ENCODE measurements around the gene MAGOHB.
"Not testable (repeated sequence)": the region's sequence is repeated elsewhere in the genome, so short reads cannot be mapped to it uniquely, and the experiment has no call there.

MAGOHB gene

DNA sequence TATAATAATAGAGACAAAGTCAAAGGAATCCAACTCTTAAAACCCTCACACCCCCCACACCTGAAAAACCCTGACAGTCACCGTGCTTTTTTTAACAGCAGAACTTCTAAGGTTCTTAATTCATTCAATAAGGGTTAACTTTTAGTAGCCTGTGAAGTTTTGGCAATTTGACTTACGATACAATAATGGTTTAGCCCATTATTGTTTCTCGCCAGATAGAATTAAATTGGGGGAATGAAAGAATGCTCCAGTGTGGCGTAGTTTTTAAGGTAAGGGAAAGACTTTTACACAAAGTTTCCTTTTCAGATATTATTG, 604 bp upstream of the MAGOHB start:
- no peak for TF ChIP-seq CTCF (conservative IDR thresholded peaks at IDR 0.05; ENCODE audit: low read depth, low read length)
- peak overlapping the region; percentile 81 for H3K4me3 ChIP-seq (ENCODE audit: low read length)
- no peak for DNase-seq (ENCODE audit: low read depth)

DNA sequence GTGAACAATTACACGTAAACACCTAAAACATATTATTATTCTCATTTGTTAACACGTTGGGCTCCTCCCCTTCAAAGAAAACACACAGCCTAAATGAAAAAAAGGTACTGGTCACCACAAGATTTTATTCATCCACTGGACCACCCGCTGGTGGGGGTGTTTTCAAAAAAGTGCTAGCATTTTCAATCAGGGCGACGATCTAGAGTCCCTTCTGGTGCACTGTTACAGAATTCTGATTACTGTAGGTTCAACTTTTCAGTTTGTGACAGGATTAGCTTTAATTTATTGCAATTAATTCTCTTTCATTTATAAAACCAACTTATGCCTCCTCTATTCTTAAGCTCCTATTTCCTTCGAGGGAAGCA, 443 bp downstream of the MAGOHB start:
- peak overlapping the region; percentile 81 for H3K4me3 ChIP-seq (ENCODE audit: low read length)
- no peak for DNase-seq (ENCODE audit: low read depth)
- no peak for TF ChIP-seq CTCF (conservative IDR thresholded peaks at IDR 0.05; ENCODE audit: low read depth, low read length)

- H3K4me3 ChIP-seq (ENCODE audit: low read length) = peak overlapping the region; percentile 81
- no peak for TF ChIP-seq CTCF (conservative IDR thresholded peaks at IDR 0.05; ENCODE audit: low read depth, low read length)
- DNase-seq (ENCODE audit: low read depth) = no peak
Measured at GRCh38 chr12:10612110-10612509, 1.3 kb downstream of the MAGOHB start.

DNA sequence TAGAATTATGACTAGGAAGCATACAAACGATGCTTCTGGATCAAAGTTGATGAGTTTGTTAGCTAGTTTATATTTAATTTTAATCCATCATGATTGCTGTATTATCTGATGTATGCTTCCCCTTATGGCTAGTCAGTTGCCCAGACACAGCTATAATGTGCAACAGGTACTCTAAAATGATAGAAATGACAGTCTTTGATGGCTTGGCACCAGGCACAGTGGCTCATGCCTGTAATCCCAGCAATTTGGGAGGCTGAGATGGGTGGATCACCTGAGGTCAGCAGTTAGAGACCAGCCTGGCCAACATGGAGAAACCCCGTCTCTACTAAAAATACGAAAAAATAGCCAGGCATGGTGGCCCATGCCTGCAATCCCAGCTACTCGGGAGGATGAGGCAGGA, 2.2 kb downstream of the MAGOHB start:
- not testable (repeated sequence) for H3K4me3 ChIP-seq (ENCODE audit: low read length); DNase-seq (ENCODE audit: low read depth)

DNA sequence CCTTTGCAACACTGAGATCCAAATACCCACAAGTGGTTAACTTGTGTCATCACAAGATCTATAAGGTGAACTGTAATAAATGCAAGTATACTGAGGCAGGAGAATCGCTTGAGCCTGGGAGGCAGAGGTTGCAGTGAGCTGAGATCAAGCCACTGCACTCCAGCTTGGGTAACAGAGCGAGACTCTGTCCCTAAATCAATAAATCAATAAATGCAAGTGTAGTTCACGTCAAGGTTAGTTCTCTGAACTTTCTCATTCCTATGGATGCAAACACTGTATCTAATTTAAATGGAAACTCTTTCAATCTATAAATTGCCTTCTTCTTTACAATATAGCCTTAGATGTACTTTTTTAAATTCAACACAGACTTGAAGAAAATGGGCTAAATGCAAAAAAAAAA, 3.2 kb downstream of the MAGOHB start:
- no peak for DNase-seq (ENCODE audit: low read depth)
- no peak for TF ChIP-seq CTCF (conservative IDR thresholded peaks at IDR 0.05; ENCODE audit: low read depth, low read length)
- H3K4me3 ChIP-seq (ENCODE audit: low read length) = no peak overlapping the region

DNA sequence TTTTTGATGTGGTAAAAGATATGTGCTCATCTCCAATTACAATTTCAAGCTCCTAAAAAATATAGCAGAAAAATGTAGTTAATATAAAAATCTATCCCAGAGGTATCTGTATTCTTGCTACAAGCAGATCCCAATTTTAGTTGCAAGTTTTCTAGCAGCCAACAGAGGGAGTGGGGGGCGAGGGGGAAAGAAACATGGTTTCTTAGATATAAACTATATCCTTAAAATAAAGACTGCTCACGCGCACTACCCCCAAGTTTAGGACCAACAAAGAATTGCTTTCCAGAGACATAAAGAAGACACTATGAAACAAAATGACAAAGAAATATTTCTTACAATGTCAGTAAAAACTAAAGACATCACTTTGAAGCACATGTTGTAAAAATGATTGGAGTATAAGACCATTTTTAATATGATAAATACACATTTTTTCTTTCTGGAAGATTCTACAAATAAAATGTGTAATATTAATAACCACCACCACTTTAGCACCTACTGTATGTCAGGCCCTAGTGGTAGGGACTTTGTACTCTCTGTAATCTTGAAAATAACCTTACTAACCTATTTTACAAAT, 5.4 kb downstream of the MAGOHB start:
- peak; percentile 42 for TF ChIP-seq CTCF (conservative IDR thresholded peaks at IDR 0.05; ENCODE audit: low read depth, low read length)
- no peak for DNase-seq (ENCODE audit: low read depth)
- no peak overlapping the region for H3K4me3 ChIP-seq (ENCODE audit: low read length)

DNA sequence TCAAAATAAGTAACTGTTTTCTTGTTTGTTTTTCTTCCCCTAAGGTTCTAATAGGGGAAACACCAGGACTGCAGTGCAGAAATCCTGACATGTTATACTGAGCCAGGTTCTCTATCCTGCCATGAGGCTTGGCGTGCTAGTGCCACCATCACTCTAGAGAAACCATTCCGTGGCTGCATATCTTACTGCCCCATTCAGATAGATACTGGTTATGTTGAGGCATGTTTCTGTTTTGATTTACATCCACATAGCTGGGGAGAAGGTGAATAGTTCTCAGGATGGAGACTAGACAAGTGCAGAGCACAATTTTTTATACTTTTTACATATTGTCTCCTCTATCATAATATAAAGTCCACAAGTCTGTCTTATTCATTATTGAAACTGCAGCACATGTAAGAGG, 11.5 kb downstream of the MAGOHB start:
- no peak for TF ChIP-seq CTCF (conservative IDR thresholded peaks at IDR 0.05; ENCODE audit: low read depth, low read length)
- DNase-seq (ENCODE audit: low read depth) = no peak
- no peak overlapping the region for H3K4me3 ChIP-seq (ENCODE audit: low read length)

DNA sequence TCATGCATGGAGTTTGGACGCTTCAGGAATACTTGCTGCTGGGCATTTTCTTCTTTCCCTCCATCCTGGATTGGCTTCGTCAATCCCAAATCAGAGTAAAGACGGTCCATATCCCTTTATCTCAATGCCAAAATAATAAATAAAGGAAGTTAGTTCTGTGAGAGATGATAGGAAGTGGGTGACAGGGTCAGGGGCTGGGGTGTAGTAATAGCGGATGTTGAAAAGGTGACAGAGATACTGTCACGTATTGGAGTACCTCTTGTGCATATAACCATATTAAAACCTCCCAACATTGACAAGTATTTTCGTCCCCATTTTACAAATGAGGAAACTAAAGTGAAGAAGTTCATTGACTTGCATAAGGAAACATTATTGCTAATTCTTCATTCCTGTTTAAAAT, 12.4 kb downstream of the MAGOHB start:
- no peak overlapping the region for H3K4me3 ChIP-seq (ENCODE audit: low read length)
- no peak for DNase-seq (ENCODE audit: low read depth)
- no peak for TF ChIP-seq CTCF (conservative IDR thresholded peaks at IDR 0.05; ENCODE audit: low read depth, low read length)

Data from retinal pigment epithelial cell (primary cell).